Erythroblast (primary cell): ENCODE results near the gene ZFHX3.

Experiments
- GATA1 ChIP-seq: IDR thresholded peaks from 2 replicates; pipeline ENCODE4 v1.6.1; 2011; ENCODE audit warnings: low read depth, mild to moderate bottlenecking, control low read depth, low read length, moderate library complexity
- POLR2A ChIP-seq: IDR thresholded peaks from 2 replicates; pipeline ENCODE4 v1.6.1; 2011; ENCODE audit warnings: mild to moderate bottlenecking, low read length

- no peak for TF ChIP-seq POLR2A
- no peak for TF ChIP-seq GATA1
These were observed 260.8 kb downstream of the ZFHX3 start for GRCh38 chr16:72787130-72787513.
